Effector memory CD8-positive, alpha-beta T cell (primary cell): ENCODE data around the gene IRX2.

Source experiments
- ATAC-seq: fragments of 150-1000 bp; cut with Tn5 transposase; replicated peaks from 2 replicates; pipeline ENCODE4 v1.10.0; 2021; ENCODE audit warnings: mild to moderate bottlenecking, moderate library complexity
- DNase-seq, 3 experiments: peaks; one replicate each; pipeline ENCODE4 v3.0.0; 2021
- H3K27ac Mint-ChIP-seq, 2 donors: one replicate each; pipeline ENCODE4 v1.8.0; 2022; ENCODE audit warnings: mild to moderate bottlenecking in 2 of 2, mixed read lengths in 2 of 2, moderate library complexity in 2 of 2
- H3K27me3 Mint-ChIP-seq, 2 donors: one replicate each; pipeline ENCODE4 v1.8.0; 2022; ENCODE audit warnings: mixed read lengths in 2 of 2
- H3K36me3 Mint-ChIP-seq: one replicate; pipeline ENCODE4 v1.8.0; 2022; ENCODE audit warnings: mild to moderate bottlenecking, moderate library complexity, mixed read lengths; ENCODE audit not compliant: insufficient read depth
- H3K4me1 Mint-ChIP-seq, 2 donors: one replicate each; pipeline ENCODE4 v1.8.0; 2022; ENCODE audit warnings: low read depth in 2 of 2, mixed read lengths in 2 of 2
- H3K4me3 Mint-ChIP-seq, 2 donors: one replicate each; pipeline ENCODE4 v1.8.0; 2022; ENCODE audit warnings: mild to moderate bottlenecking in 2 of 2, mixed read lengths in 2 of 2, moderate library complexity in 2 of 2
- H3K9me3 Mint-ChIP-seq, 2 donors: one replicate each; pipeline ENCODE4 v1.8.0; 2022; ENCODE audit warnings: mixed read lengths in 2 of 2

IRX2 gene

DNA sequence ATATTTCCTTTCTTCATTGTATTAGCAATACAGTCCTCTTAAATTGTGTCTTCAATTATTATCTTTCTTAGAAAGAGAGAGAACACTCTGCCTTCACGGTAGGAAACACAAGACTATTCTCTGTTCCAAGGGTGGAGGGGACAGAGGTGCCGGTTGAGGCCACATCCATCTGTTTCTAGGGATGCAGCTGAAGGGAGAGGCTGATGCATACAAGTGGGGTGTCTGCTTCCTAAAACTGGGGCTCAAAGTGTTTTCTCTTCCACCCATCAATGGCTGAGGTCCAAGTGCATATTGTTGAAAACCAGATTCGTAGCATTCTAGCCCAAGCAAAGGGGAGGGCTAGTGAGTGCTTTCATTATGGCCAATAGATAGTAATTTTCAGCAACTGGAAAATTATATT, 9.5 kb downstream of the IRX2 start:
- Mint-ChIP-seq H3K27me3 (peaks cover 42 to 84% of the 10 kb centered on the region in 2 donors), H3K9me3 (peaks cover 0 to 7% of the 10 kb centered on the region in 2 donors), H3K36me3 (peaks cover 3% of the 10 kb centered on the region), H3K4me1 (no peaks in the 10 kb centered on the region), H3K4me3 (no peak overlapping the region), H3K27ac (no peak overlapping the region)
- no peak for DNase-seq
- ATAC-seq = no peak

DNA sequence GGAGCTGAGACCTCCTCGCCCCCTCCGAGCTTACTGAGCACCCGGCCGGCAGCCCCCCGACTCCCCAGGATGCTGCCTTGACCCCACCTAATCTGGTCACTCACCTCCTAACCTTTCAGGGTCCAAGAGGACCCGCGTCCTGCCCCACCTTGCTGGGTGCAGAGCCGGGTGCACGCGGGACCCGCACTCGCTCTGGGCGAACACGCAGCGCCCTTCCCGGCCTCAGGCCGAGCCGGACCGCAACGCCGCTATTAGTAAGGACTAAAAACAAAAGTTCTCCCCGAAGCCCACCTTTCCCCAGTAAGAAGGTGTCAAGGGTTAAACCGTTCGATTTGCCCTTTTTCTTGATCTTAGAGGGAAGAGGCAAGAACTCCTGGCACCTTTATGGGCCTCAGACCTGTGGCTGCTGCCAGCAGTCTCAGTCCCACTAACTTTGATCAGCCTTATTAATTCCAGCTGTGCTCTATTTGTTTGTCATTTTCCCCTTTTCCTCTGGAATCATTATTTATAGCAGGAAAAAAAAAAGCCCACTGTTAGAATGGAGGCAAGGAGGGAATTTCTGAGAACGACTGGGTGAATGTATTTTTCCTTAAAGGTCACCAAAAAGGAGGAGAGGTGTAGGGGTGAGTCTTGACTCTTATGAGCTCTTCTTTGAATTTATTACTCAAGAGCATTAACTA, 10.5 kb downstream of the IRX2 start:
- H3K9me3 Mint-ChIP-seq = peaks cover 0 to 7% of the 10 kb centered on the region in 2 donors
- no peak overlapping the region for H3K27ac Mint-ChIP-seq
- H3K36me3 Mint-ChIP-seq = peaks cover 3% of the 10 kb centered on the region
- ATAC-seq = no peak
- H3K27me3 Mint-ChIP-seq = peaks cover 32 to 76% of the 10 kb centered on the region in 2 donors
- no peaks in the 10 kb centered on the region for H3K4me1 Mint-ChIP-seq
- H3K4me3 Mint-ChIP-seq = no peak overlapping the region
- no peak for DNase-seq

- H3K27ac Mint-ChIP-seq = no peak overlapping the region
- H3K4me1 Mint-ChIP-seq = no peaks in the 10 kb centered on the region
- peaks cover 3% of the 10 kb centered on the region for H3K36me3 Mint-ChIP-seq
- peaks cover 29 to 69% of the 10 kb centered on the region in 2 donors for H3K27me3 Mint-ChIP-seq
- H3K4me3 Mint-ChIP-seq = no peak overlapping the region
- peaks cover 0 to 7% of the 10 kb centered on the region in 2 donors for H3K9me3 Mint-ChIP-seq
- no peak for DNase-seq
- ATAC-seq = no peak
Observed at GRCh38 chr5:2740051-2740875, 11.2 kb downstream of the IRX2 start.

DNA sequence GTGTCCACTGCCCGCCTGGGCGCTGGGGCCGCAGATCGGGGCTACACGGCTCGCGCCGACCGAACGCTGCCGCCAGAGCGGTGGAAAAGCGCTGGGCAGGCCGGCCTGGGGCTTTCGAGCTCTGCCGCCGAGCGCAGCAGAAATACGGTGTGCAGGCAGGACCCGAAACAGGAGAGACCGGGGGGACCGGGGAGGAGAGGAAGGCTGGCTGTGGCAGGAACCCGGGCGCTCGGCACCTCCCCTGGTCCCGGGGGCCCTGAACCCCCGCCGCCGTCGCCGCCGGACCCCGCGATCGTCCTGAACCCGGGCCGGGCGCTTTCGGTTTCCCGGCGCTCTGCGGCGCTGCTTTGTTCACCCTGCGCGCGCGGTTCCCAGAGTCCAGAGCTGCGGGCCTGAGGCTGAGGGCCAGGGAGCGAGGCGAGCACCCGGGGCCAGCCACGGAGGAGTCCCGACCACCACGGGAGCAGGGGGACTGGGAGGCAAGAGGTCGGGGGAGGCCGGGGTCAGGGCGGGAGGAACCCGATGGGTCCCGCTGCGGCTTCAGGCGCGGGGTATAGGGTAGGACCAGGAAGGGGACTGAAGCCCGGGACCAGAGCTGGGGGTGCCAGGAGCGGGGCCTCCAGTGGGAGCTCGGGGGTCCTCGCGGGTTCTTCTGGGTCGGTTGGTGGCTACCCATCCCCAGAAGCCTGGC, 12.0 kb downstream of the IRX2 start:
- no peaks in the 10 kb centered on the region for H3K4me1 Mint-ChIP-seq
- H3K4me3 Mint-ChIP-seq = no peak overlapping the region
- peaks cover 0 to 1% of the 10 kb centered on the region in 2 donors for H3K9me3 Mint-ChIP-seq
- peaks cover 3% of the 10 kb centered on the region for H3K36me3 Mint-ChIP-seq
- DNase-seq (no peak), ATAC-seq (no peak)
- no peak overlapping the region for H3K27ac Mint-ChIP-seq
- peaks cover 22 to 61% of the 10 kb centered on the region in 2 donors for H3K27me3 Mint-ChIP-seq

DNA sequence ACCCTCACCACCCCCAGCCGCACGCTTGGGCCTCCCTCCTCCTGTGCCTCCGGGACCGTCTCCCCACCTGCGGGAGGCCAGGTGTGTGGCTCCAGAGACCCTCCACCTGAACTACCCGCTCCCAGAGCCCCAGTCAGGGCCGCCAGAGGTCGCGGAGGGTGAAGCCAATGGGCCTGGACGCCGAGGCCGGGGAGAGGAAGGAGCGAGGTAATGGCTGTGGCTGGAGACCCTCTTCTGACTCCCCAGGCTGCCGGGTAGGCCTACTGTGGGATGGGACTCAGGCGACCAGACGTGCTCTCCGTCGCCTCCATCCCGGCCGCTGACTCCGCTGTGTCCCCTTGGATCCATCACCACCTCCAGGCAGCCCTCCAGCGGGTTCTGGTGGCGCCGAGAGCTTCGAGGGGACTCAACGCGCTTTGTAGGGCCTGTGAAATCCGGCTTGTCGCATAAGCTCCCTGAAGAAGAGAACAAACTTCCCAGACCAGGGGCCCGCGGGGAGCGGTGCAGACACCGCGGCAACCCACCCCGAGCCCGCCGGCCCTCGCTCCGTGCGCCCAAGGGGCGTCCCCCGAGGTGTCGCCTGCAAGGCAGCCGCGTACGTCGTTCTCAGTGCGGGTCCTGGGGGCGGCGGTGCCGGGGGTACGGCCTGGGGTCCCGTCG, 12.6 kb downstream of the IRX2 start:
- DNase-seq (no peak), ATAC-seq (no peak)
- Mint-ChIP-seq H3K27me3 (peaks cover 16 to 54% of the 10 kb centered on the region in 2 donors), H3K4me1 (no peaks in the 10 kb centered on the region), H3K27ac (no peak overlapping the region), H3K36me3 (peaks cover 3% of the 10 kb centered on the region), H3K9me3 (no peaks in the 10 kb centered on the region), H3K4me3 (no peak overlapping the region)

- ATAC-seq = no peak
- H3K9me3 Mint-ChIP-seq = no peaks in the 10 kb centered on the region
- H3K4me3 Mint-ChIP-seq = no peak overlapping the region
Observed at GRCh38 chr5:2738156-2738699, 13.2 kb downstream of the IRX2 start.

DNA sequence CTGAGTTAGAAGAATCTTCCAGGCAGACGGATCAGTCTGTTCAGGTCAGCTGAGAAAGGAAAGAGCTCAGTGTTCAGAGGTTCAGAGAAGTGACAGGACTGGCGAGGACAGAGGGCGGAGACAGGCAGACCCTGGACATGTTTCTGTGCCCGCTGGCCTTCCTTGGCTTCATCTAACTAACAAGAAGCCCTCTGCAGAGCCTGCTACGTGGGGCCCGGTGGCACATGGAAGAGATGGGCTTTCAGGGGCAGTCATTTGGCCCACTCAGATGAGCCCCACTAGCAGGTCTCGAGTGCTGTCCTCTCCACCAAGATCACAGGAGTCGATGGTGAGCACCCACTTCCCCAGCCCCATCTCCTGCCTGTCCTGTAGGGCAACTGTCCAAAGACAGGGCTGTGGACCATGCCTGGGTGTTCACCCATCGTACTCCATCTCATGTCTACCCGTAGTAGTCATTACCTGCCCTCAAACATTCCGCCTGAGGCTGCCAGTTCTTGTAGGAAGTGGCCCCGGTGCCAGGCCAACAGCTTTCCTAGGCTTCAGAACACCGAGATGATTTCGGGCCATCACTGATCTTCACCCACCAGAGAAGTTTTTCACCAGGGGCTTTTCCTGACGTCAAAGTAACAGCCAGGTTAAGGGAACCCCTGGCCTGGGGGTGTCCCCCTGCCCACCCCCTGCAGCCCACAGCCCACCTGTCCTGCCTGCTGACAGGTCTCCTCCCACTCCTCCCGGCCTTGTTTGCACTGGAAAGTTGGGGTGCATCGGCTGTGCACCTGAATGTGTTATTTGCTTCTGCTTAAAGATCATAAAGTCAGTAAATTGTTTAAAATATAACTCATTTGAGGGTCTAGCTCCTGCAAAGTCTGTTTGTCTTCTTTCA, 14.0 kb downstream of the IRX2 start:
- Mint-ChIP-seq H3K27ac (no peak overlapping the region), H3K9me3 (no peaks in the 10 kb centered on the region), H3K4me1 (no peaks in the 10 kb centered on the region), H3K27me3 (peaks cover 10 to 42% of the 10 kb centered on the region in 2 donors), H3K4me3 (no peak overlapping the region), H3K36me3 (peaks cover 3% of the 10 kb centered on the region)
- DNase-seq = no peak
- no peak for ATAC-seq

More at GRCh38 chr5:2738156-2738699, 13.2 kb downstream of the IRX2 start:
- DNase-seq = no peak
- Mint-ChIP-seq H3K36me3 (peaks cover 4% of the 10 kb centered on the region), H3K27ac (no peak overlapping the region), H3K27me3 (peaks cover 10 to 48% of the 10 kb centered on the region in 2 donors), H3K4me1 (no peaks in the 10 kb centered on the region)

DNA sequence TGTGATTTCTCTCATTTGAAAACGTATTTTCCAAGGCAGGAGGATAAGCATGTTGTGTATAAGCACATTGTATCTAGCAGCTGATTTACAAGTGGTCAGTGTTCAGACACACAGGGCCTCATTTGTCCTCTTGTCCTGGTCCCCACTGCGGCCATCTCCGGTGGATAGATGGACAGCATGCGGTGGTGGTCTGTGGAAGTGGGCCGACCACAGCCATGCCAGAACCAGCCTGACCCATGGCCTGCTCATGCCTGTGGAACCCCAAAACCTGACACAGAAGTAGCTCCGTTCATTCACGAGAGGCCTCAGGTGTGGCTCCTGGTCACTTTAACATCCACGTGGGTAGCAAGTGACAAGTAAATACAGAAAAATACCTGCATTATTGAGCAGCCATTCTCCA, 14.6 kb downstream of the IRX2 start:
- Mint-ChIP-seq H3K27ac (no peak overlapping the region), H3K36me3 (peaks cover 3% of the 10 kb centered on the region), H3K27me3 (peaks cover 10 to 36% of the 10 kb centered on the region in 2 donors), H3K9me3 (no peaks in the 10 kb centered on the region), H3K4me3 (no peak overlapping the region), H3K4me1 (no peaks in the 10 kb centered on the region)
- no peak for DNase-seq
- ATAC-seq = no peak

- DNase-seq (no peak), ATAC-seq (no peak)
- no peaks in the 10 kb centered on the region for H3K4me1 Mint-ChIP-seq
- no peaks in the 10 kb centered on the region for H3K9me3 Mint-ChIP-seq
- H3K36me3 Mint-ChIP-seq = peaks cover 3% of the 10 kb centered on the region
- H3K4me3 Mint-ChIP-seq = no peak overlapping the region
- peaks cover 4 to 27% of the 10 kb centered on the region in 2 donors for H3K27me3 Mint-ChIP-seq
- H3K27ac Mint-ChIP-seq = no peak overlapping the region
Observed at GRCh38 chr5:2735996-2736395, 15.5 kb downstream of the IRX2 start.

- ATAC-seq (no peak), DNase-seq (no peak)
- Mint-ChIP-seq H3K36me3 (peaks cover 3% of the 10 kb centered on the region), H3K4me1 (no peaks in the 10 kb centered on the region), H3K9me3 (peaks cover 1 to 5% of the 10 kb centered on the region in 2 donors), H3K27ac (no peak overlapping the region), H3K27me3 (peaks cover 0 to 10% of the 10 kb centered on the region in 2 donors), H3K4me3 (no peak overlapping the region)
Observed at GRCh38 chr5:2732850-2733249, 18.6 kb downstream of the IRX2 start.

DNA sequence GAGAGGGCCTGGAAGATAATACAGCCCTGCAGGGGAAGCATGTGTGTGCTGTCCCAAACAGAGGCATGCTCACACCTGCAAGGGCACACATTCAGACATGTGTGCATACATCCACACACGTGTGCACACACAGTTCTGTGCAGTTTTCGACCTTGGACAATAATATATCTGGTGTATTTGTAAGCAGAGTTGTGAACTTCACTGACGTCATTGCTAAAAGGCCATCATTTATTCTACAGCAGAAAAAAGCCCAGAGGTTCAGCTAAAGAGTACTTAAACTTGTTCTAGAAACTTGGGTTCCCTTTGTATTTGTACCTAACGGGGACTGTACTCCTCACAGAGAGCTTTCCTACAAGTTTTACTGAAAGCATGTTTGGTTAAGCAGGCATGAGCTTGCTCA, 19.5 kb downstream of the IRX2 start:
- peaks cover 4 to 8% of the 10 kb centered on the region in 2 donors for H3K9me3 Mint-ChIP-seq
- DNase-seq = no peak

GRCh38 chr5:2729189-2729588, 22.3 kb downstream of the IRX2 start:
- peaks cover 4 to 8% of the 10 kb centered on the region in 2 donors for H3K9me3 Mint-ChIP-seq
- H3K4me1 Mint-ChIP-seq = no peaks in the 10 kb centered on the region
- H3K27ac Mint-ChIP-seq = no peak overlapping the region
- ATAC-seq = no peak
- DNase-seq = no peak
- no peak overlapping the region for H3K4me3 Mint-ChIP-seq
- H3K27me3 Mint-ChIP-seq = no peaks in the 10 kb centered on the region
- H3K36me3 Mint-ChIP-seq = peaks cover 3% of the 10 kb centered on the region

More for the DNA sequence above, 19.5 kb downstream of the IRX2 start:
- Mint-ChIP-seq H3K36me3 (peaks cover 3% of the 10 kb centered on the region), H3K27me3 (peaks cover 0 to 2% of the 10 kb centered on the region in 2 donors), H3K27ac (no peak overlapping the region), H3K4me3 (no peak overlapping the region), H3K4me1 (no peaks in the 10 kb centered on the region)
- no peak for ATAC-seq
